Nephron progenitor cell (in vitro differentiated cells): ENCODE results near the gene CHD1.

Experiments used
- DNase-seq: peaks from one replicate; pipeline ENCODE4 v3.0.0; 2021
- H3K27ac Mint-ChIP-seq: 2 replicates; pipeline ENCODE4 v1.8.0; 2021; ENCODE audit warnings: mild to moderate bottlenecking, moderate library complexity, mixed read lengths
- H3K27me3 Mint-ChIP-seq: 2 replicates; pipeline ENCODE4 v1.8.0; 2021; ENCODE audit warnings: mild to moderate bottlenecking, low read depth, mixed read lengths; ENCODE audit not compliant: poor library complexity
- H3K36me3 Mint-ChIP-seq: 2 replicates; pipeline ENCODE4 v1.8.0; 2021; ENCODE audit warnings: low read depth, mixed read lengths
- H3K4me1 Mint-ChIP-seq: 2 replicates; pipeline ENCODE4 v1.8.0; 2021; ENCODE audit warnings: mixed read lengths
- H3K4me3 Mint-ChIP-seq: 2 replicates; pipeline ENCODE4 v1.8.0; 2021; ENCODE audit warnings: mild to moderate bottlenecking, moderate library complexity, mixed read lengths
- H3K9me3 Mint-ChIP-seq: 2 replicates; pipeline ENCODE4 v1.8.0; 2021; ENCODE audit warnings: mild to moderate bottlenecking, moderate library complexity, mixed read lengths
- TF ChIP-seq, protein P1 (sequence below): fragments of 200-600 bp; sonication (generic); IDR thresholded peaks from 2 replicates; pipeline ENCODE4 v1.5.0; 2021; ENCODE audit warnings: antibody characterized with exemption

CHD1 gene

DNA sequence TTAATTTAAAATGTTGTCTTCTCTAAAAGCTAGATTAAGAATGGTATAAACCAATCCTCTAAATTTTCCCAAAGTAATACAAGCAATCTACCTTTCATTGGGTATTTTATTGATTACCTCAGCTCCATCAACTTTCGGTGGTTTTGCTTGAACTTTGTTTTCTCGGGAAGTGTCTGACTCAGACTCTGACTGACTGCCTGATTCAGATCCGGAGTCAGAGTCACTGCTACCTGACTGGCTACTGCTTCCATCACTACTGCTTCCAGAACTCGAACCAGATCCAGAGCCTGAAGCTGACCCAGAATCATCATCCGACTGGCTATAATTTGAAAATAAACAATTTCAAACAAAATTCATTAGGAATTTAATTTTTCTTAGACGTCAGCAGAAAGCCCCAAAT lies 24.0 kb downstream of the CHD1 start:
- Mint-ChIP-seq H3K4me3 (no peak overlapping the region), H3K4me1 (no peaks in the 10 kb centered on the region), H3K27ac (no peak overlapping the region), H3K36me3 (peaks cover 43% of the 10 kb centered on the region), H3K27me3 (no peaks in the 10 kb centered on the region), H3K9me3 (no peaks in the 10 kb centered on the region)
- TF ChIP-seq, protein P1, sequence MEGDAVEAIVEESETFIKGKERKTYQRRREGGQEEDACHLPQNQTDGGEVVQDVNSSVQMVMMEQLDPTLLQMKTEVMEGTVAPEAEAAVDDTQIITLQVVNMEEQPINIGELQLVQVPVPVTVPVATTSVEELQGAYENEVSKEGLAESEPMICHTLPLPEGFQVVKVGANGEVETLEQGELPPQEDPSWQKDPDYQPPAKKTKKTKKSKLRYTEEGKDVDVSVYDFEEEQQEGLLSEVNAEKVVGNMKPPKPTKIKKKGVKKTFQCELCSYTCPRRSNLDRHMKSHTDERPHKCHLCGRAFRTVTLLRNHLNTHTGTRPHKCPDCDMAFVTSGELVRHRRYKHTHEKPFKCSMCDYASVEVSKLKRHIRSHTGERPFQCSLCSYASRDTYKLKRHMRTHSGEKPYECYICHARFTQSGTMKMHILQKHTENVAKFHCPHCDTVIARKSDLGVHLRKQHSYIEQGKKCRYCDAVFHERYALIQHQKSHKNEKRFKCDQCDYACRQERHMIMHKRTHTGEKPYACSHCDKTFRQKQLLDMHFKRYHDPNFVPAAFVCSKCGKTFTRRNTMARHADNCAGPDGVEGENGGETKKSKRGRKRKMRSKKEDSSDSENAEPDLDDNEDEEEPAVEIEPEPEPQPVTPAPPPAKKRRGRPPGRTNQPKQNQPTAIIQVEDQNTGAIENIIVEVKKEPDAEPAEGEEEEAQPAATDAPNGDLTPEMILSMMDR = no peak
- DNase-seq = no peak

- Mint-ChIP-seq H3K9me3 (no peaks in the 10 kb centered on the region), H3K36me3 (peaks cover 54% of the 10 kb centered on the region), H3K27me3 (no peaks in the 10 kb centered on the region), H3K27ac (no peak overlapping the region), H3K4me3 (no peak overlapping the region), H3K4me1 (no peaks in the 10 kb centered on the region)
- TF ChIP-seq, protein P1 = no peak
- no peak for DNase-seq
Observed at GRCh38 chr5:98902733-98903132, 26.1 kb downstream of the CHD1 start.

DNA sequence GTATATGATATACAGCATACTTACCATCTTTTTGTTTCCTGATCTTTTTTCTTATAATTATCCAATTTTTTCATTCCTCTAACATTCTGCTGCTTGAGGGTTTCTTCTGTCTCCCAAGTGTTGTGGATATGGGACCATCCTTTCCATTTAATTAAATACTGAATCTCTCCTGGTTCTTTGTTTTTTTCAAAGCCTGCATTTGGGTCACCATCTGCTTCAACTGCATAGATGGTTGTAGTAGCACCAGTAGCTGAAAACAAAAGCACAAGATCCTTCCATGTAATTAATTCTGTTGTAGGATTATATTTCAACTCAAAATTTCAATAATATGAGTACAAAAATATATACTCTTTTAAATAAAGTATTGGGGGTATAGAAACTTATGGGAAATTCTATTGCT lies 29.4 kb downstream of the CHD1 start:
- TF ChIP-seq, protein P1 = no peak
- H3K27me3 Mint-ChIP-seq = no peaks in the 10 kb centered on the region
- H3K36me3 Mint-ChIP-seq = peaks cover 73% of the 10 kb centered on the region
- no peaks in the 10 kb centered on the region for H3K9me3 Mint-ChIP-seq
- DNase-seq = no peak
- no peaks in the 10 kb centered on the region for H3K4me1 Mint-ChIP-seq
- H3K4me3 Mint-ChIP-seq = no peak overlapping the region
- no peak overlapping the region for H3K27ac Mint-ChIP-seq

DNA sequence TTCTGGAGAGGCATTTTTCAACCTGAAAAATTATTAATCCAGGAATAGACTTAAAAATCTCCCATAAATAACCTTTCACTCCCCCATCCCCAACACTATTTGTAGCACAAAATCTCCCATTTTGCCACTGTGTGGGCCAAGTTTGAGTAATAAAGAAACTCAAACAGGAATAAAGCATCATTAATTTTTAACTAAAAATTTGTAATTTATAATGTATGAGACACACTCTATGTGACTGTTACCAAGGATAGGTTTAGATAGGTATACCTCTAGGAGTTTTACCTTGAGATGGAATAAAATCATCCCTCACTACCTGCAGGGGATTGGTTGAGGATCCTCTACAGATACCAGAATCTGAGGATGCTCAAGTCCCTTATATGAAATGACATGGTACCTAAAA lies 30.1 kb downstream of the CHD1 start:
- Mint-ChIP-seq H3K9me3 (no peaks in the 10 kb centered on the region), H3K4me3 (no peak overlapping the region), H3K27me3 (no peaks in the 10 kb centered on the region), H3K36me3 (peaks cover 71% of the 10 kb centered on the region), H3K4me1 (no peaks in the 10 kb centered on the region), H3K27ac (no peak overlapping the region)
- TF ChIP-seq, protein P1 = no peak
- DNase-seq = no peak

DNA sequence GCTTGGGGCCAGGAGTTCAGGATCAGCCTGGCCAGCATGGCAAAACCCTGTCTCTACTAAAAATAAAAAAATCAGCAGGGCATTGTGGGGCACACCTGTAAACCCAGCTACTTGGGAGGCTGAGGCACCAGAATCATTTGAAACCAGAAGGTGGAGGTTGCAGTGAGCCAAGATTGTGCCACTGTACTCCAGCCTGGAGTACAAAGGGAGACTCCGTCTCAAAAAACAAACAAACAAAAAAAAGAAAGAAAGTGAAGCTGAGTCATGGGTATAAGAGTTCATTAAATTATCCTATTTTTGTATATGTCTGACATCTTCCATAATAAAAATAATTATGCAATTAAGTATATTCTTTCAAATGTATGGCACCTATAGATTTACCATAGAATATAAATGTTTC lies 37.2 kb downstream of the CHD1 start:
- Mint-ChIP-seq H3K9me3 (no peaks in the 10 kb centered on the region), H3K27ac (no peak overlapping the region), H3K4me3 (no peak overlapping the region), H3K27me3 (no peaks in the 10 kb centered on the region), H3K36me3 (peaks cover 75% of the 10 kb centered on the region), H3K4me1 (no peaks in the 10 kb centered on the region)
- TF ChIP-seq, protein P1 = no peak
- no peak for DNase-seq

DNA sequence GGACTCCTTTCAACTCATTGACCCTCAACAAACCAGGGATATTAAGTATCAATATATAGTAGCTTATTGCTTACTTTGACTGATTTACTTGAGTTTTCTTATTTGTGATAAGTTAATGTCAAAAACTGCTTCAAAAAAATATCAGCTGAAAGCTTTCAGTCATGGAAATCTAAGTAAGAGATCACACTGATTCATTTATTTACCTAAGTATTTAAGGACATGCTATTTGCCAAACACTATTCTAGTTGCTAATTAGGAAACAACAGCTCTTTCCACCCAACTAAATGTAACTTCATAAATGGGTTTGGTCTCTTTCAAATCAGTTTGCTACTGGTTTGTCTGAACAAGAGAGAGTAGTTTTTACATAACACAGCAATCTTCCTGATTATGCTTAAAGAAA lies 48.2 kb downstream of the CHD1 start:
- no peak for DNase-seq
- TF ChIP-seq, protein P1 = no peak
- H3K4me1 Mint-ChIP-seq = no peaks in the 10 kb centered on the region
- H3K4me3 Mint-ChIP-seq = no peak overlapping the region
- no peaks in the 10 kb centered on the region for H3K9me3 Mint-ChIP-seq
- H3K27ac Mint-ChIP-seq = peak overlapping the region; percentile 57
- no peaks in the 10 kb centered on the region for H3K27me3 Mint-ChIP-seq
- peaks cover 81% of the 10 kb centered on the region for H3K36me3 Mint-ChIP-seq
